ENCODE measurements around the gene CCDC127. TPM values are rescaled to one million over a fixed set of nuclear protein-coding genes. Genes with fewer than 3 reads are reported as not detected.

The CCDC127 gene
- total RNA-seq, 2 donors from 2014 or later, result 1.9 to 2.4 TPM

- ATAC-seq (no peak), DNase-seq (no peak)
- Mint-ChIP-seq H3K27me3 (peaks cover 5% of the 10 kb centered on the region), H3K27ac (no peak overlapping the region), H3K4me3 (no peak overlapping the region), H3K36me3 (ENCODE audit: low read depth) (no peaks in the 10 kb centered on the region), H3K4me1 (peaks cover 10% of the 10 kb centered on the region)
- no peaks in the 10 kb centered on the region for H3K9me3 ChIP-seq (ENCODE audit: control insufficient read depth, low read length, poor library complexity, severe bottlenecking)
Observed at GRCh38 chr5:187617-188451, 30.1 kb downstream of the CCDC127 start.

DNA sequence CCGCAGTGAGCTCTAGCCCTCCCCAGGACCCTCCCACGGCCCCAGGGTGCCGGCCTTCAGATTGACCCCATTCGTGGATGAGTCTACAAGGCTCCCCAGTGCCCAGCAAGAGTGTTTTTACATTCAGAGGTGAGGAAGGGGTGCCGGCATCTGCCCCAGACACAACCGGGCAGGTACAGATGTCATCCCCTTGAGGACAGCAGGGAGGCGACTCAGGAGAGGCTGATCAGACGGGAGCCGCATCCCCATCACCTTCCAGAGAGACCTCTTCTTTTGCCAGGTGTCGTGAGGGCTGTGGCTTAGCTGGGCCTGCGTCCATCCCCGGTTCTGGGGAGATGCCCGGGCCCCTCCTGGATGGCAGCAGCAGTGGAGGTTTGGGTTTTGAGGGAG, 30.9 kb downstream of the CCDC127 start:
- no peak overlapping the region for H3K4me3 Mint-ChIP-seq
- H3K4me1 Mint-ChIP-seq, result peaks cover 10% of the 10 kb centered on the region
- no peaks in the 10 kb centered on the region for H3K9me3 ChIP-seq (ENCODE audit: control insufficient read depth, low read length, poor library complexity, severe bottlenecking)
- peaks cover 13% of the 10 kb centered on the region for H3K27me3 Mint-ChIP-seq
- DNase-seq (no peak), ATAC-seq (no peak)
- H3K27ac Mint-ChIP-seq, result no peak overlapping the region
- H3K36me3 Mint-ChIP-seq (ENCODE audit: low read depth), result peaks cover 1% of the 10 kb centered on the region

DNA sequence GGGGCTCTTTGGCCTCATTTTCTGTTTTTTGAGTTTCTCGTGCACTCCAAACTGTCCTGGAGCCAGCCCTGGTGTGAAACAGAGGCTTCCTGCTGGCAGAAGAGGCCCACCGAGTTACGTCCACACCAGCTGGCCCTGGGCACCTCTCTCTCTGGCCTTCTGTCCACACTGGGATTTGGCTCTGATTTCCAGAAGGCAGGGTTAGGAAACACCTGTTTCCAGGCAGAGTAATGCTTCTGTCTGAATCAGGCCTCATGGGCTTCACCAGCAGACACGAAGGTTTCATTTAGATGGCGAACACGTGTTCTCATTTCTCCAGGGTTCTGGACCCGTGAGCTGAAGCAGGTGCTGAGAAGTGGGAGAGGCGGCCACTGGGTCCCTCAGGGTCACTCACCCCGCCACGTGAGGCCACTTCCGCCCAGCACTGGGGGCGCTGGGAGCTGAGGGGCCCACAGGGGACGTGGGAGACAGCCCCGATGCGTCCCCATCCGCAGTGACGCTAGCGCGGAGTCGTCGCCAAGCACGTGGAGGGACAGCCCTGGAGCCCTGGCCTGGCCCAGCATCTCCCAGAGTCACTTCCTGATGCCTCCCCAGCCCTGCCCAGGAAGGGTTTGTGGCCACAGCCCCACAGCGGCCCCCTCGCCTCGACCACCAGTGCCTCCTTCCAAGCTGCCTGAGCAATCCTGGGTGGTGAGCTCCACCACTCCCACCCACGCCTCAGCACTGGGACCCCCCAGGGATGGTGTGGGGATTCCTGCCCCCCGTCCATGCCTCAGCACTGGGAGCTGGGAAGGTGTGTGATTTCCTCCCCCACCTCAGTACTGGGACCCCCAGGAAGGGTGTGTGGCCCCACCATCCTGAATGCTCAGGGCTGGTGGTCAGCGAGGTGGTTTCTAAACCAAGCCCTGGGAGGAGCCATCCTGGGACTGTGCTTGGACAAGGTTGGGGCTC, 31.6 kb downstream of the CCDC127 start:
- H3K27me3 Mint-ChIP-seq, result peaks cover 19% of the 10 kb centered on the region
- H3K9me3 ChIP-seq (ENCODE audit: control insufficient read depth, low read length, poor library complexity, severe bottlenecking), result no peaks in the 10 kb centered on the region
- no peak for DNase-seq
- no peak overlapping the region for H3K4me3 Mint-ChIP-seq
- ATAC-seq, result no peak
- H3K4me1 Mint-ChIP-seq, result peaks cover 10% of the 10 kb centered on the region
- H3K27ac Mint-ChIP-seq, result no peak overlapping the region
- peaks cover 3% of the 10 kb centered on the region for H3K36me3 Mint-ChIP-seq (ENCODE audit: low read depth)

- peaks cover 3% of the 10 kb centered on the region for H3K36me3 Mint-ChIP-seq (ENCODE audit: low read depth)
- H3K4me1 Mint-ChIP-seq, result peaks cover 9% of the 10 kb centered on the region
- no peaks in the 10 kb centered on the region for H3K9me3 ChIP-seq (ENCODE audit: control insufficient read depth, low read length, poor library complexity, severe bottlenecking)
- no peak overlapping the region for H3K4me3 Mint-ChIP-seq
- no peak overlapping the region for H3K27ac Mint-ChIP-seq
- no peak for DNase-seq
- H3K27me3 Mint-ChIP-seq, result peaks cover 26% of the 10 kb centered on the region
- ATAC-seq, result no peak
Observed at GRCh38 chr5:185095-186070, 32.6 kb downstream of the CCDC127 start.

DNA sequence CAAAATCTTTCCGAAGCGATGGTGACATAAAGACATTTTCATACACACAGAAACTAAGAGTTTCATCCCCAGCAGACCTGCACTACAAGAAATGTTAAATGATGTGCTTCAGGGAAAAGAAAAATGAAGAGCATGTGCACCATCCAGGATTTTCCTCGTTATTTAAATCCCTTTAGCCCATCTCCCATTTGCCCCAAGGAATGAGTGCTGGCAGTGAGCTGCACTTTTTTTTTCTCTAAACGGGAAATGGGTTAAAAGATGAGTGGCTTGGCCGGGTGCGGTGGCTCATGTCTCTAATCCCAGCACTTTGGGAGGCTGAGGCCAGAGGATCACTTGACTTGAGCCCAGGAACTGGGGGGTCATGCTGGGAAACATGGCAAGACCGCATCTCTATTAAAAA, 33.5 kb downstream of the CCDC127 start:
- Mint-ChIP-seq H3K4me1 (peaks cover 6% of the 10 kb centered on the region), H3K4me3 (no peak overlapping the region), H3K27me3 (peaks cover 33% of the 10 kb centered on the region), H3K36me3 (ENCODE audit: low read depth) (peaks cover 3% of the 10 kb centered on the region), H3K27ac (no peak overlapping the region)
- no peak for ATAC-seq
- DNase-seq, result no peak
- no peaks in the 10 kb centered on the region for H3K9me3 ChIP-seq (ENCODE audit: control insufficient read depth, low read length, poor library complexity, severe bottlenecking)

GRCh38 chr5:182126-182525, 35.8 kb downstream of the CCDC127 start:
- Mint-ChIP-seq H3K36me3 (ENCODE audit: low read depth) (peaks cover 3% of the 10 kb centered on the region), H3K4me1 (no peaks in the 10 kb centered on the region), H3K27ac (no peak overlapping the region), H3K4me3 (no peak overlapping the region), H3K27me3 (peaks cover 42% of the 10 kb centered on the region)
- DNase-seq, result no peak
- no peak for ATAC-seq
- H3K9me3 ChIP-seq (ENCODE audit: control insufficient read depth, low read length, poor library complexity, severe bottlenecking), result no peaks in the 10 kb centered on the region

- H3K4me3 Mint-ChIP-seq, result no peak overlapping the region
- no peaks in the 10 kb centered on the region for H3K9me3 ChIP-seq (ENCODE audit: control insufficient read depth, low read length, poor library complexity, severe bottlenecking)
- ATAC-seq (no peak), DNase-seq (no peak)
- H3K4me1 Mint-ChIP-seq, result no peaks in the 10 kb centered on the region
- peaks cover 44% of the 10 kb centered on the region for H3K27me3 Mint-ChIP-seq
- H3K27ac Mint-ChIP-seq, result no peak overlapping the region
- H3K36me3 Mint-ChIP-seq (ENCODE audit: low read depth), result peaks cover 3% of the 10 kb centered on the region
Observed at GRCh38 chr5:181566-181965, 36.4 kb downstream of the CCDC127 start.

DNA sequence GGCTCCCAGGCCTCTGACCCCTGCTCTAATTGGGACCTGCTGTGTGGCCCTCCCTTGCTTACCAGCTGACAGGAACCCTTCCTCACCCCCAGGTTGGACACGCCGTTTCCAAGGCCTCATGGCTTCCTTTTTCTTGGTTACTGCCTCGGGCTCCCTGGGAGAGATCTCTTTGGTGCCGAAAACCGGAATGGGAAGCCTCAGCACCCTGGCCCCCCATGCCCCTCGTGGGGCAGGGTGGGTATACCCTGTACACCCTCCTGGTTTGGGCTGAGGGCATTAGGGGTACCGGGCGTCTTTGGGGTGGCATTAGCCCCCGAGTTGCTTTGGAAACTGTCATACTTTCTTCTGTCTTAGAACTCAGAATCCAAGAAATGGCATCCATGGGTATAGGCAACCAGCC, 36.8 kb downstream of the CCDC127 start:
- Mint-ChIP-seq H3K4me3 (no peak overlapping the region), H3K27ac (no peak overlapping the region), H3K27me3 (peaks cover 44% of the 10 kb centered on the region), H3K36me3 (ENCODE audit: low read depth) (peaks cover 3% of the 10 kb centered on the region), H3K4me1 (no peaks in the 10 kb centered on the region)
- H3K9me3 ChIP-seq (ENCODE audit: control insufficient read depth, low read length, poor library complexity, severe bottlenecking), result no peaks in the 10 kb centered on the region
- no peak for ATAC-seq
- DNase-seq, result no peak

DNA sequence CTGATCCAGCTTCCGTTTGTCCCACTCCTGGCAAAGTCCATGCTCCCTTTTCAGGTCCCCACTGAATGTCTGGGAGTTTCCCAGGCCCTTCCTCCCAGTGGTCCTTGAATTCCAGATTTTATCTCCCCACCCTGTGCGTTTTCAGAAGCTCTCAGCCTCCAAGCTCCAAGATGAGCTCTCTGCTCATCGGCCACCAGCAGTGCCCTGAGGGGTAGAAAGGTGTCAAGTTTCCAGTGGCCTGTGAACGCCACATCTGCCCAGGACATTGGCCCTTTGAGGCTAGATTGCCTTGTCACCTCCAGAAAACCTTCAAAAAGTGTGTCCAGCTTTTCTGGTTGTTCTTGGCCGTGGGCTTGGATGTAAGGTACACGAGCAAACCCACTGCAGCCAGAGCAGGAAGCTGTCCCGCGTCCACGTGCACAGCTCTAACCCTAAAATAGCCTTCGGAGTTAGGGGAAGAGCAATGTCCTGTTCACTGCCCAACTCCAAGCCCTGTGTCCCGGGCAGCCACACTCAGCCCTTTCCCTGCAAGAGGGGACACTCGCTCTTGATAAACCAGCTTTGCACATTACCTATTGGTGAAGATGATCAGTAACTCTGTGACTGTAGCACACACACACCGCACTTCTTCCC, 37.6 kb downstream of the CCDC127 start:
- H3K9me3 ChIP-seq (ENCODE audit: control insufficient read depth, low read length, poor library complexity, severe bottlenecking), result no peaks in the 10 kb centered on the region
- Mint-ChIP-seq H3K4me3 (no peak overlapping the region), H3K4me1 (no peaks in the 10 kb centered on the region), H3K36me3 (ENCODE audit: low read depth) (peaks cover 3% of the 10 kb centered on the region), H3K27ac (no peak overlapping the region), H3K27me3 (peaks cover 44% of the 10 kb centered on the region)
- DNase-seq, result no peak
- ATAC-seq, result no peak

DNA sequence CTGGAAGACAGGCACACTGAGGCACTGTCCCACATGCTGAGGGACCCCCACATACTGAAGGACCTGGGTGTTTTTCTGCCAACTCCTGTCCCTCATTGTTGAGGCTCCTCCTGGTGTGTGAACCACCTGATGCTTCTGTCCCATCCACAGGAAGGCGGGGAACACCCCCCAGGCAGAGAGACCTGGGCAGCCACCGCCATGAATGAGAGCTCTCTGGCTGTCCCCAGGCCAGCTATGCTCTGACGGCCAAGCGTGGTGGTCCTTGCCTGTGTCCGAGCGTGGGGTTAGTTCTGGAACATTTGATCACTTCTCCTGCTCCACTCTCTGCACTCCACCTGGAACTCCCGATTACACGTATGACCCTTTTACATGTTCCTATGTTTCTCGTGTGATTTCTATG, 38.6 kb downstream of the CCDC127 start:
- Mint-ChIP-seq H3K27ac (no peak overlapping the region), H3K27me3 (peaks cover 44% of the 10 kb centered on the region), H3K36me3 (ENCODE audit: low read depth) (peaks cover 3% of the 10 kb centered on the region), H3K4me3 (no peak overlapping the region), H3K4me1 (peaks cover under 1% of the 10 kb centered on the region)
- no peak for ATAC-seq
- no peaks in the 10 kb centered on the region for H3K9me3 ChIP-seq (ENCODE audit: control insufficient read depth, low read length, poor library complexity, severe bottlenecking)
- DNase-seq, result no peak

GRCh38 chr5:178110-178509, 39.8 kb downstream of the CCDC127 start:
- DNase-seq, result no peak
- H3K9me3 ChIP-seq (ENCODE audit: control insufficient read depth, low read length, poor library complexity, severe bottlenecking), result no peaks in the 10 kb centered on the region
- Mint-ChIP-seq H3K36me3 (ENCODE audit: low read depth) (peaks cover 3% of the 10 kb centered on the region), H3K27ac (no peak overlapping the region), H3K27me3 (peaks cover 53% of the 10 kb centered on the region), H3K4me3 (no peak overlapping the region), H3K4me1 (peaks cover 4% of the 10 kb centered on the region)
- no peak for ATAC-seq

DNA sequence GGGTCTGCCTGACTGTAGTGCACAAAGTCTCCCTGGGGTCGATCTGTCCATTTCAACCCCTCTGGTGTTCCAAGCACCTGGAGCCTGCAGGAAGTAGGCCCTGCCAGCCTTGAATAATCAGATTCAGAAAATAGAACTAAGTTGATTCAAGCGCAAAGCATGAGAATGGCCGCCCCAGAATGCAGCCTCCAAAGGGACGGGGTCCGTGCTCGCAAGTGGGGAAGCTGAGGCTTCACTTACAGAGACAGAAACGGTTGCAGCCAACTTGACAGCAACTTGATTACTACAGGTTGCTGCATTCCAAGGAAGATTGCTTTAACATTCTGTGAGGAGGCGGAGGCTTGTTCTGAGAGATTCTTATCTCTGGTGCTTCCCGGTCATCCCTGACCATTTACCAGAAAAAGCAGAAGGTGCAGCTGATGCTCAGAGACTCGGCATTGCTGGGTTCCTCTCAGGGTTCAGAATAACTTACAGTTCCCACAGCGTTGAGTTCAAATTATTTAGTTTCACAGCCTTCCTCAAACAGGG, 41.6 kb downstream of the CCDC127 start:
- peaks cover 4% of the 10 kb centered on the region for H3K4me1 Mint-ChIP-seq
- H3K9me3 ChIP-seq (ENCODE audit: control insufficient read depth, low read length, poor library complexity, severe bottlenecking), result no peaks in the 10 kb centered on the region
- peaks cover 47% of the 10 kb centered on the region for H3K27me3 Mint-ChIP-seq
- H3K27ac Mint-ChIP-seq, result no peak overlapping the region
- ATAC-seq (no peak), DNase-seq (no peak)
- no peaks in the 10 kb centered on the region for H3K36me3 Mint-ChIP-seq (ENCODE audit: low read depth)
- H3K4me3 Mint-ChIP-seq, result no peak overlapping the region
